H1 (cell line): ENCODE measurements around the gene GALNT5. TPM values are rescaled to one million over a fixed set of nuclear protein-coding genes. Genes with fewer than 3 reads are reported as not detected.

Source experiments
- CTCF ChIA-PET: fragments of 300-600 bp; sonication (Branson Sonifier 250); formaldehyde crosslinking; loops from one replicate; lab custom pipeline; 2021; ENCODE audit not compliant: partially characterized antibody; lab: Charles Lee
- POLR2A ChIA-PET: fragments of 300-600 bp; sonication (Branson Sonifier 250); formaldehyde crosslinking; loops from one replicate; lab custom pipeline; 2021; ENCODE audit warnings: inconsistent platforms; ENCODE audit not compliant: partially characterized antibody; lab: Charles Lee
- DNase-seq, 2 experiments: peaks; one replicate each; pipeline versions ENCODE4 v3.0.0 to v3.0.0-alpha.2; 2010 to 2022; ENCODE audit warnings: low spot score in 2 of 2, low read depth in 1 of 2, mixed read lengths in 1 of 2
- FAIRE-seq: peaks from 2 replicates; lab custom pipeline; 2011; peaks lifted over from hg19 to GRCh38; lab: Jason Lieb, UNC
- H2AFZ ChIP-seq: 2 replicates; pipeline ENCODE4 v1.8.1; 2012; ENCODE audit warnings: low read length, inconsistent platforms
- H2AK5ac ChIP-seq: 2 replicates; pipeline ENCODE4 v1.6.1; 2013; ENCODE audit warnings: low read depth, low read length
- H2BK120ac ChIP-seq: replicated peaks from 2 replicates; pipeline ENCODE3; 2013; ENCODE audit warnings: low read depth, low read length, inconsistent platforms
- H2BK12ac ChIP-seq: 2 replicates; pipeline ENCODE4 v1.6.1; 2013; ENCODE audit warnings: low read depth, low read length
- H2BK15ac ChIP-seq: 2 replicates; pipeline ENCODE4 v1.6.1; 2013; ENCODE audit warnings: low read length
- H2BK20ac ChIP-seq: 2 replicates; pipeline ENCODE4 v1.6.1; 2013; ENCODE audit warnings: low read length
- H2BK5ac ChIP-seq: 2 replicates; pipeline ENCODE4 v1.6.1; 2013; ENCODE audit warnings: low read depth, low read length
- H3K14ac ChIP-seq: 2 replicates; pipeline ENCODE4 v1.6.1; 2013; ENCODE audit warnings: inconsistent platforms; ENCODE audit not compliant: insufficient read length
- H3K18ac ChIP-seq: 2 replicates; pipeline ENCODE4 v1.6.1; 2013; ENCODE audit warnings: low read length; ENCODE audit errors: extremely low read depth
- H3K23ac ChIP-seq: 2 replicates; pipeline ENCODE4 v1.6.1; 2013; ENCODE audit warnings: inconsistent platforms; ENCODE audit not compliant: insufficient read length
- H3K23me2 ChIP-seq: 2 replicates; pipeline ENCODE4 v1.6.1; 2013; ENCODE audit warnings: low read depth, low read length
- H3K27ac ChIP-seq: 2 replicates; pipeline ENCODE4 v1.6.1; 2011; ENCODE audit warnings: low read depth, low read length, inconsistent platforms
- H3K27me3 ChIP-seq, 4 experiments: replicated peaks in 1 of 4; 1 replicate in 1 of 4; 2 replicates in 3 of 4; pipeline versions ENCODE4 v1.6.1 to v1.8.1; 2011 to 2013; ENCODE audit warnings: low read length in 3 of 4, mild to moderate bottlenecking in 3 of 4, inconsistent platforms in 2 of 4, mixed read lengths in 2 of 4, moderate library complexity in 1 of 4; ENCODE audit not compliant: control insufficient read depth in 3 of 4, insufficient read depth in 3 of 4; ENCODE audit errors: extremely low read depth in 1 of 4
- H3K36me3 ChIP-seq, 4 experiments: 2 replicates each; pipeline versions ENCODE4 v1.6.1 to v1.8.1; 2011 to 2013; ENCODE audit warnings: mild to moderate bottlenecking in 4 of 4, low read length in 3 of 4, moderate library complexity in 2 of 4, control low read depth in 1 of 4, inconsistent platforms in 1 of 4; ENCODE audit not compliant: insufficient read depth in 4 of 4, control insufficient read depth in 2 of 4
- H3K4ac ChIP-seq: replicated peaks from 2 replicates; pipeline ENCODE3; 2013; ENCODE audit warnings: low read length, low read depth, mixed read lengths, inconsistent platforms; ENCODE audit not compliant: insufficient read length
- H3K4me1 ChIP-seq, 4 experiments: replicated peaks in 1 of 4; 1 replicate in 1 of 4; 2 replicates in 3 of 4; pipeline versions ENCODE4 v1.6.1 to v1.8.1; 2011 to 2013; ENCODE audit warnings: low read length in 3 of 4, inconsistent platforms in 2 of 4, mixed read lengths in 1 of 4; ENCODE audit not compliant: insufficient read depth in 4 of 4, control insufficient read depth in 3 of 4
- H3K4me2 ChIP-seq, 2 experiments: 2 replicates each; pipeline versions ENCODE4 v1.6.1 to v1.8.1; 2011 to 2013; ENCODE audit warnings: low read depth in 2 of 2, low read length in 2 of 2, control low read depth in 1 of 2, inconsistent platforms in 1 of 2, mild to moderate bottlenecking in 1 of 2; ENCODE audit not compliant: insufficient read depth in 1 of 2
- H3K4me3 ChIP-seq, 4 experiments: fragments of 200-600, 300-600 bp in 1 of 4; sonication (generic), shearing (Covaris generic), sonication (Bioruptor Twin) in 1 of 4; 2 replicates each; pipeline versions ENCODE4 v1.5.1 to v1.8.1; 2011 to 2016; ENCODE audit warnings: low read length in 4 of 4, low read depth in 3 of 4, control low read depth in 2 of 4, inconsistent platforms in 2 of 4, mild to moderate bottlenecking in 2 of 4, mixed read lengths in 1 of 4, moderate library complexity in 1 of 4; ENCODE audit not compliant: insufficient read depth in 2 of 4; ENCODE audit errors: extremely low read depth in 1 of 4
- H3K56ac ChIP-seq: replicated peaks from 2 replicates; pipeline ENCODE3; 2013; ENCODE audit warnings: low read depth, mild to moderate bottlenecking, mixed read lengths, low read length, inconsistent platforms; ENCODE audit not compliant: insufficient read length
- H3K79me1 ChIP-seq: 2 replicates; pipeline ENCODE4 v1.6.1; 2013; ENCODE audit warnings: low read depth, low read length, control low read depth
- H3K79me2 ChIP-seq, 2 experiments: 2 replicates each; pipeline versions ENCODE4 v1.6.1 to v1.8.1; 2012 to 2013; ENCODE audit warnings: low read length in 2 of 2, mild to moderate bottlenecking in 2 of 2, inconsistent platforms in 1 of 2; ENCODE audit not compliant: insufficient read depth in 2 of 2, control insufficient read depth in 1 of 2
- H3K9ac ChIP-seq, 4 experiments: replicated peaks in 1 of 4; 1 replicate in 1 of 4; 2 replicates in 3 of 4; pipeline versions ENCODE4 v1.6.1 to v1.8.1; 2011 to 2013; ENCODE audit warnings: low read depth in 3 of 4, low read length in 3 of 4, control low read depth in 2 of 4, mild to moderate bottlenecking in 2 of 4, moderate library complexity in 2 of 4, inconsistent platforms in 1 of 4; ENCODE audit errors: extremely low read depth in 1 of 4
- H3K9me3 ChIP-seq, 2 experiments: 2 replicates each; pipeline versions ENCODE4 v1.6.1 to v1.8.1; 2012 to 2013; ENCODE audit warnings: mild to moderate bottlenecking in 2 of 2, moderate library complexity in 2 of 2, control low read depth in 1 of 2, inconsistent platforms in 1 of 2, low read depth in 1 of 2, low read length in 1 of 2, mixed read lengths in 1 of 2; ENCODE audit not compliant: insufficient read depth in 2 of 2
- H4K20me1 ChIP-seq, 2 experiments: replicated peaks in 1 of 2; 2 replicates each; pipeline versions ENCODE3 to v1.8.1; 2011 to 2013; ENCODE audit warnings: inconsistent platforms in 2 of 2, low read length in 2 of 2, mild to moderate bottlenecking in 1 of 2; ENCODE audit not compliant: insufficient read depth in 2 of 2, control insufficient read depth in 1 of 2
- H4K5ac ChIP-seq: 2 replicates; pipeline ENCODE4 v1.6.1; 2013; ENCODE audit warnings: low read length, low read depth, mixed read lengths, inconsistent platforms; ENCODE audit not compliant: insufficient read length
- H4K8ac ChIP-seq: 2 replicates; pipeline ENCODE4 v1.8.0; 2013; ENCODE audit warnings: mild to moderate bottlenecking, moderate library complexity, low read length, inconsistent platforms; ENCODE audit not compliant: insufficient read depth; ENCODE audit errors: extremely low read depth
- H4K91ac ChIP-seq: replicated peaks from 2 replicates; pipeline ENCODE3; 2013; ENCODE audit warnings: low read length, mixed read lengths, inconsistent platforms; ENCODE audit not compliant: insufficient read length
- MAFK ChIP-seq: IDR thresholded peaks from 2 replicates; pipeline ENCODE4 v1.6.1; 2012; ENCODE audit warnings: low read depth, mild to moderate bottlenecking, improper control_type of control experiment, low read length
- WGBS, 2 experiments: shearing (Covaris generic) in 1 of 2; methylation state at CpG; one replicate each; pipeline versions ENCODE4 v1.1.6 to v1.1.7; 2013 to 2015; ENCODE audit warnings: low lambda C conversion rate in 2 of 2, mixed read lengths in 2 of 2, inconsistent platforms in 1 of 2, low coverage in 1 of 2, missing lambda C conversion rate in 1 of 2; ENCODE audit not compliant: insufficient replicate concordance in 2 of 2, insufficient coverage in 1 of 2, insufficient read length in 1 of 2; ENCODE audit errors: extremely low coverage in 1 of 2, missing lambda C conversion rate in 1 of 2; 5-methylcytosine and 5-hydroxymethylcytosine counted together
- polyA plus RNA-seq, 7 experiments: library from polyadenylated mRNA; depleted of rRNA in 3 of 7; stranded (reverse) in 5 of 7; unstranded in 2 of 7; fragments of >200 nt in 5 of 7; fragments of 200-250 nt in 2 of 7; gene quantifications; 1 replicate in 5 of 7; 2 replicates in 1 of 7; 4 replicates in 1 of 7; pipeline versions ENCODE4 v1.2.1 to v1.2.3, GENCODE V29; 2011 to 2013; ENCODE audit warnings: missing spikeins in 2 of 7, mixed read lengths in 2 of 7
- total RNA-seq: library from RNA; stranded (reverse); fragmentation: NEBNext Ultra II Directional; extraction: Animal tissue kit (Norgen Biotek cat#: 25700); gene quantifications from 2 replicates; pipeline ENCODE4 v1.2.1, GENCODE V29; 2021

Gene GALNT5
- total and polyA plus RNA-seq, 2 of the 8 experiments (the other 6 are each of a cell fraction or from before 2014, with no cell fraction given): 0.02 to 0.06 TPM

DNA sequence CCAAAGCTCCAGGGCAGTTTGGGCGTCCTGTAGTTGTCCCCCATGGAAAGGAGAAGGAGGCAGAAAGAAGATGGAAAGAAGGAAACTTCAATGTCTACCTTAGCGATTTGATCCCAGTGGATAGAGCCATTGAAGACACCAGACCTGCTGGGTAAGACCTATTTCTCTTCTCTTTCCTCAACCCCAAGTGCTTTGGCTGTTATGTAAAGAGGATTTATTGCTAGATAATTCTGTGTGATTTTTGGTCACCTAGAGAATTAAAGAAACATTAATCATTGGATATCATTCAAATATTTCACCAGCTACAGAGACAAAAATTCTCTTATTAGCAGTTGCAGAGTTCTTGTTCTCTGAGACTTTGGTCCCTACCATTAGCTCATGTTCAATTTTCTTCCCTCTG is 1.9 kb downstream of the GALNT5 start:
- Histone ChIP-seq H3K9ac (no peak overlapping the region), H3K23me2 (peaks cover 6% of the 10 kb centered on the region), H4K91ac (no peak overlapping the region), H4K5ac (no peak overlapping the region), H3K79me1 (no peaks in the 10 kb centered on the region), H2AK5ac (no peak overlapping the region), H3K36me3 (no peaks in the 10 kb centered on the region), H3K18ac (no peak overlapping the region), H3K4me1 (peaks cover 0 to 9% (median 3%) of the 10 kb centered on the region in 4 experiments; a peak in 5 of 7 replicates), H3K79me2 (no peaks in the 10 kb centered on the region), H3K4ac (no peak overlapping the region), H2BK5ac (no peak overlapping the region), H2BK20ac (no peak overlapping the region), H2BK15ac (no peak overlapping the region), H3K27ac (no peak overlapping the region), H3K9me3 (no peaks in the 10 kb centered on the region), H3K56ac (no peak overlapping the region), H2AFZ (no peak overlapping the region), H3K27me3 (no peaks in the 10 kb centered on the region; a peak in 1 of 7 replicates), H4K20me1 (no peaks in the 10 kb centered on the region), H3K4me3 (no peak overlapping the region), H3K23ac (no peak overlapping the region), H4K8ac (no peak overlapping the region), H3K14ac (no peak overlapping the region), H3K4me2 (no peak overlapping the region), H2BK120ac (no peak overlapping the region), H2BK12ac (no peak overlapping the region)
- DNase-seq (no peak), FAIRE-seq (no peak)
- ChIA-PET POLR2A (no interaction called here), CTCF (interaction anchor here (0.8 to 2.0 kb wide), 3 partner anchors 8 to 924 kb away, joined by 3 to 4 read pairs (median 3); no protein-coding TSS in a partner anchor)
- WGBS, 2 experiments: 95% methylated on average over 2 of the region's 2 CpGs; no CpG with 5 or more reads in 1 of the 2 experiments
- TF ChIP-seq MAFK: no peak
